Esophagus muscularis mucosa (tissue), 4 donors: ENCODE data around the gene OR2V2. TPM values are rescaled to one million over a fixed set of nuclear protein-coding genes. Genes with fewer than 3 reads are reported as not detected.
"Not testable (repeated sequence)": the region's sequence is repeated elsewhere in the genome, so short reads cannot be mapped to it uniquely, and the experiment has no call there.

Experiments used
- DNase-seq: peaks from one replicate; pipeline ENCODE4 v3.0.0-alpha.2; 2017; ENCODE audit errors: extremely low spot score
- H3K27ac ChIP-seq, 4 donors: fragments of 200-600 bp; sonication (generic); replicated peaks in 1 of 4; 1 replicate in 3 of 4; 2 replicates in 1 of 4; pipeline ENCODE4 v1.5.1; 2016 to 2019; ENCODE audit warnings: mild to moderate bottlenecking in 1 of 4
- H3K27me3 ChIP-seq, 4 donors: fragments of 200-600 bp; sonication (generic); one replicate each; pipeline versions ENCODE4 v1.5.1 to v1.6.0; 2016 to 2019
- H3K36me3 ChIP-seq, 4 donors: fragments of 200-600 bp; sonication (generic); one replicate each; pipeline ENCODE4 v1.5.1; 2016 to 2019
- H3K4me1 ChIP-seq, 4 donors: fragments of 200-600 bp; sonication (generic); one replicate each; pipeline ENCODE4 v1.5.1; 2016 to 2019
- H3K4me3 ChIP-seq, 4 donors: fragments of 200-600 bp; sonication (generic); 1 replicate in 2 of 4; 2 replicates in 2 of 4; pipeline ENCODE4 v1.5.1; 2016 to 2019; ENCODE audit warnings: mild to moderate bottlenecking in 4 of 4, moderate library complexity in 1 of 4
- H3K9me3 ChIP-seq, 4 donors: fragments of 200-600 bp; sonication (generic); 1 replicate in 3 of 4; 2 replicates in 1 of 4; pipeline ENCODE4 v1.5.1; 2016 to 2019
- EP300 ChIP-seq: sonication (generic); formaldehyde crosslinking; IDR thresholded peaks from one replicate; pipeline ENCODE4 v1.6.1; 2017; ENCODE audit warnings: antibody characterized with exemption
- POLR2A ChIP-seq: fragments of 450-650 bp; IDR thresholded peaks from one replicate; pipeline ENCODE4 v1.6.1; 2017; ENCODE audit warnings: antibody characterized with exemption, moderate library complexity, mild to moderate bottlenecking, low read depth
- POLR2AphosphoS5 ChIP-seq, 2 donors: sonication (generic); formaldehyde crosslinking; IDR thresholded peaks; one replicate each; pipeline ENCODE4 v1.6.1; 2017; ENCODE audit warnings: antibody characterized with exemption in 2 of 2
- WGBS: methylation state at CpG from one replicate; pipeline ENCODE4 v1.1.5; 2018; 5-methylcytosine and 5-hydroxymethylcytosine counted together
- intact Hi-C: fragments of 100-400 bp; cut with DNase I; formaldehyde crosslinking; loops from one replicate; pipeline ENCODE4 v1.15.1; 2023
- total RNA-seq, 4 donors: library from RNA; depleted of rRNA; stranded (reverse); fragments of >200 nt; gene quantifications; one replicate each; pipeline versions ENCODE4 v1.1.0 to v1.2.1, GENCODE V29; 2016
- TF ChIP-seq, protein P1 (sequence below), 3 experiments: fragments of 200-600 bp in 2 of 3; fragments of 450-650 bp in 1 of 3; sonication (generic) in 2 of 3; IDR thresholded peaks; one replicate each; pipeline ENCODE4 v1.5.1; 2017 to 2019; ENCODE audit warnings: antibody characterized with exemption in 3 of 3, mild to moderate bottlenecking in 2 of 3, moderate library complexity in 1 of 3

The OR2V2 gene
- total RNA-seq, 4 donors from 2014 or later, result not detected

DNA sequence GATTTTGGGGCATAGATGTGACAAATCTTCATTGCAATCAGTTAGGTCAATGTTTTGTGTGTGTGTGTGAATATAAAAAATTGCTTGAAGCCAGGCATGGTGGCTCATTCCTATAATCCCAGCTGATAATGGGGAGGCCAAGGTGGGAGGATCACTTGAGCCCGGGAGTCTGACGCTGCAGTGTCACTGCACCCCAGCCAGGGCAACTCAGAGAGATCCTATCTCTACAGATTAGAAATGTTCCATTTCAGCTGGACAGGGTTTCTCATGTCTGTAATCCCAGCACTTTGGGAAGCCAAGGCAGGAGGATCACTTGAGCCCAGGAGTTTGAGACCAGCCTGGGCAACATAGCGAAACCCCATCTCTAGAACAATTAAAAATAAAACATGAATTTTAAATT is 11.5 kb downstream of the OR2V2 start:
- intact Hi-C loops, result loop anchor here (5.0 to 10.0 kb wide), 2 partner anchors 292 to 374 kb away; no protein-coding TSS in a partner anchor
- Histone ChIP-seq H3K9me3 (no peaks in the 10 kb centered on the region), H3K36me3 (no peaks in the 10 kb centered on the region), H3K4me1 (peaks cover 7 to 21% (median 19%) of the 10 kb centered on the region in 4 donors), H3K27me3 (peaks cover 0 to 30% (median 0%) of the 10 kb centered on the region in 4 donors), H3K27ac (no peak overlapping the region), H3K4me3 (no peak overlapping the region)
- WGBS, result 91% methylated on average over 3 of the region's 3 CpGs
- TF ChIP-seq EP300 (no peak), POLR2AphosphoS5 (IDR thresholded peaks at IDR 0.05) (no peak)
- no peak for DNase-seq

DNA sequence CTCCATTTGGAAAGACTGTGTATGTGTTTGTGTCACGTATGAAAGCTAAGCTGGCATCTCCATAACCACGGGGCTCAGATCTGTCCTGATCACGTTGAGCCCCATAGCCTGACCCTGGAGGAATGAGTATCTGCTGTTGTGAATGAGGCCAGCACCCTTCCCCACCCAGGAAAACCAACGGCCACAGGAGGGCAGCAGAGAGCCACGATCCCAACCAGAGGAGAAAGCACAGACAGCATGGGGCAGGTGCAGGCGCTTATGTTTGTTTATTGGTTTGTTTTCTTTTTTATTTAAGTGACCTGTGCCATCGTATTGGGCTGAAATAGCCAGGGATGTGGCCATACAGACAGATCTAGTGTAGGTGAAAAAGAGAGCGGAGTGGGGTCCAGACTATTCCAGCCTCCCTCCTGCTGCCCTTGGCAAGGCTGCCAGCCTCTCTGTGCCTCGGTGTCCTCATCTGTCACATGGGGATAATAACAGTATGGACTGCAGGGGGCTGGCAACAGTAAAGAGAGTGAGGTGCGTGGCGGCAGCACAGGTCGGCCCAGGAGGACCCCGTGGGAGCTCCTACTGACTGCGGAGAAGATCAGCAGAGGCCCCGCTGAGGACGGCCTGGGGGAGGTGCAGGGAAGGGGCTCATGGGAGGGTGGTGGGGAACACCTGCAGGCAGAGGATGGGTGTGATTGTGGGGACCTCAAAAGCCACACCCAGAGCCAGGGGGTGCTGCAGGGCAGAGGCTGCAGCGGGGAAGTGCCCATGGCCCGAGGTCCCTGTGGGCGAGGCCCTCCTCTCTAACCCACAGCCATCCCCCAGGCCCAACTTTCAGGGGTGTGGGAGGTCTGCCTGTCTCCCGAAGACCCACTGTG is 12.1 kb downstream of the OR2V2 start:
- Histone ChIP-seq H3K27ac (peak overlapping the region; percentile 65 to 83 (median 76)), H3K4me3 (no peak overlapping the region), H3K4me1 (peaks cover 7 to 21% (median 19%) of the 10 kb centered on the region in 4 donors), H3K36me3 (no peaks in the 10 kb centered on the region), H3K27me3 (peaks cover 0 to 35% (median 4%) of the 10 kb centered on the region in 4 donors), H3K9me3 (no peaks in the 10 kb centered on the region)
- intact Hi-C loops, result loop anchor here (5.0 to 10.0 kb wide), 2 partner anchors 292 to 375 kb away; no protein-coding TSS in a partner anchor
- DNase-seq, result peak; percentile 96
- TF ChIP-seq, protein P1, sequence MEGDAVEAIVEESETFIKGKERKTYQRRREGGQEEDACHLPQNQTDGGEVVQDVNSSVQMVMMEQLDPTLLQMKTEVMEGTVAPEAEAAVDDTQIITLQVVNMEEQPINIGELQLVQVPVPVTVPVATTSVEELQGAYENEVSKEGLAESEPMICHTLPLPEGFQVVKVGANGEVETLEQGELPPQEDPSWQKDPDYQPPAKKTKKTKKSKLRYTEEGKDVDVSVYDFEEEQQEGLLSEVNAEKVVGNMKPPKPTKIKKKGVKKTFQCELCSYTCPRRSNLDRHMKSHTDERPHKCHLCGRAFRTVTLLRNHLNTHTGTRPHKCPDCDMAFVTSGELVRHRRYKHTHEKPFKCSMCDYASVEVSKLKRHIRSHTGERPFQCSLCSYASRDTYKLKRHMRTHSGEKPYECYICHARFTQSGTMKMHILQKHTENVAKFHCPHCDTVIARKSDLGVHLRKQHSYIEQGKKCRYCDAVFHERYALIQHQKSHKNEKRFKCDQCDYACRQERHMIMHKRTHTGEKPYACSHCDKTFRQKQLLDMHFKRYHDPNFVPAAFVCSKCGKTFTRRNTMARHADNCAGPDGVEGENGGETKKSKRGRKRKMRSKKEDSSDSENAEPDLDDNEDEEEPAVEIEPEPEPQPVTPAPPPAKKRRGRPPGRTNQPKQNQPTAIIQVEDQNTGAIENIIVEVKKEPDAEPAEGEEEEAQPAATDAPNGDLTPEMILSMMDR (IDR thresholded peaks at IDR 0.05), result peak; percentile 82 to 88 (median 83)
- TF ChIP-seq POLR2AphosphoS5 (IDR thresholded peaks at IDR 0.05) (peak in 1 of 2 donors; percentile 60), POLR2A (no peak)
- WGBS, result 58% methylated on average over 20 of the region's 20 CpGs

DNA sequence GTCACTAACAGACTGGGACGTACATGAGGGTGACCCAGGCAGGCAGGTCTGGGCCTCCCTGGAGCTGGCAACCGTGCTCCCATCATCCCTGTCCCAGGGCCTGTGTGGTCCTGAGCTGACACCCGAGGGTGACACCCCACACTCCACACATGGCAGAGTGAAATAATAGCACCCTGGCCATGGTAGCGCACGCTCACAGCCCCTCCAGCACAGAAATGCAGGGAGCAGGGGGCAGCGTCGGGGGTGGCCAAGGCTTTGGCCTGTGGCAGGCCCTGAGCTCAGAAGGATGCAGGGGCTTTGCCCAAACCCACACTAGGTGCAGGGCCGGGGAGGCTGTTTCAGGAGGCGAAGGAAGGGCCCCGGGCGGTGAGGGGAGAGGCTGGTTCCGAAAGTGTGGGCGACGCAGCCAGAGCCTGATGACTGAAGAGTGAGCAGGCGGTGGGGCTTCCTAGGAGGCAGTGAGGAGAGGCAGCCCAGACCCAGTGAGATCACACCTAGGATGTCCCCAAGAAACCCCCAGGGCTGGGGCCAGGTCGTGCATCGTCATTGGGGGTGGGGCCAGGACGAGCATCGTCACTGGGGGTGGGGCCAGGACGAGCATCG is 12.9 kb downstream of the OR2V2 start:
- no peaks in the 10 kb centered on the region for H3K9me3 ChIP-seq
- 61% methylated on average over 19 of the region's 21 CpGs for WGBS
- peaks cover 0 to 39% (median 7%) of the 10 kb centered on the region in 4 donors for H3K27me3 ChIP-seq
- peaks cover 7 to 21% (median 19%) of the 10 kb centered on the region in 4 donors for H3K4me1 ChIP-seq
- TF ChIP-seq POLR2AphosphoS5 (IDR thresholded peaks at IDR 0.05) (peak in 1 of 2 donors; percentile 70), POLR2A (no peak)
- peak overlapping the region; percentile 65 to 83 (median 76) for H3K27ac ChIP-seq
- no peaks in the 10 kb centered on the region for H3K36me3 ChIP-seq
- intact Hi-C loops, result no loop called here
- no peak for DNase-seq
- H3K4me3 ChIP-seq, result peak overlapping the region; percentile 26 to 52 (median 41)

DNA sequence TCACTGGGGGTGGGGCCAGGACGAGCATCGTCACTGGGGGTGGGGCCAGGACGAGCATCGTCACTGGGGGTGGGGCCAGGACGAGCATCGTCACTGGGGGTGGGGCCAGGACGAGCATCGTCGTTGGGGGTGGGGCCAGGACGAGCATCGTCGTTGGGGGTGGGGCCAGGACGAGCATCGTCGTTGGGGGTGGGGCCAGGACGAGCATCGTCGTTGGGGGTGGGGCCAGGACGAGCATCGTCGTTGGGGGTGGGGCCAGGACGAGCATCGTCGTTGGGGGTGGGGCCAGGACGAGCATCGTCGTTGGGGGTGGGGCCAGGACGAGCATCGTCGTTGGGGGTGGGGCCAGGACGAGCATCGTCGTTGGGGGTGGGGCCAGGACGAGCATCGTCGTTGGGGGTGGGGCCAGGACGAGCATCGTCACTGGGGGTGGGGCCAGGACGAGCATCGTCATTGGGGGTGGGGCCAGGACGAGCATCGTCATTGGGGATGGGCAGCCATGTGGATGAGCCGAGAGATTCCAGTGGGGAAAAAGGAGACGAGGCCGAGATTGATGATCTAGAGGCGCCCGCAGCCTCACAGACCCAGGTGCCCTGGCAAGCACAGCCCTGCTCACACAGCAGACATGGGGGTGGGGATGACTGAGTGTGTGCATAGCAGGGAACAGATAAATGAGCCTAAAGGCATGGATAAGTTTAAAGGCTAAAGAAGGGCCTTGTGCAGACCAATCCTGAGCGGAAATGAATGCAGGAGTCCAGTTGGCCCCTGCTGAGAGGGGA is 13.6 kb downstream of the OR2V2 start:
- peak overlapping the region in 3 of 4 donors; percentile 39 to 52 (median 43) for H3K4me3 ChIP-seq
- DNase-seq, H3K36me3 ChIP-seq, H3K9me3 ChIP-seq, intact Hi-C loops: not testable (repeated sequence)
- H3K27ac ChIP-seq, result peak overlapping the region in 3 of 4 donors; percentile 64 to 83 (median 65)
- WGBS, result 15% methylated on average over 15 of the region's 48 CpGs
- H3K4me1 ChIP-seq, result peaks cover 7 to 21% (median 19%) of the 10 kb centered on the region in 4 donors
- H3K27me3 ChIP-seq, result peaks cover 0 to 43% (median 7%) of the 10 kb centered on the region in 4 donors

DNA sequence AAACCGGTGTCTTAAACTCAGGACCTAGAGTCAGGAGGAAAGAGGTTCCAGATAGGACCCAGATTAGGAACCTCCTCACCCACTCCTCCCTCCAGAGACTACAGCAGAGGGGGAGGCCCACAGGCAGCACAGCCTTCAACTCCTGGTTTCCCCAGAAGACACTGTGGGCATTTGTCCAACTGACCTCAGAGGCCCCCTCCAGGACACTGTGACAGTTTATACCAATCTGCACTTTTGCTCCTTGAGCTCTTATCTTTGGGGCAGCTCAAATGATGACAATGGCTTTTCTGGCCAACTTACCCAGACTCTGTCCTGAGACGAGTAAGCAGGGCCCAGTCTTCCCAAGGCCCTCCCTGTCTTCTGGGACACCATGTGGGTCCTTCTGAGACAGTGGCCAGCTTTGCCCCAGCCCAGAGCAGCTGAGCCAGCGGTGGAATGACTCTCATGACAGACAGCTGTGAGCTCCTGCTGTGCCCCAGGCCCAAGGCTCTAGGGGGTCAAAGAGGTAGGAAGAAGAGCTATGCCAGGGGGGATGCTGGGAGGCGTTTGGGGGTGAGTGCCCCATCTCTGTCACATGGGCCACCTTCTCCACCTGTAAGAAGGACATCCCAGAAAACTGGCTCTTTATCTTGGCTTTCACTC is 14.3 kb downstream of the OR2V2 start:
- H3K9me3 ChIP-seq, result no peaks in the 10 kb centered on the region
- intact Hi-C loops, result no loop called here

More for the DNA sequence above, 14.3 kb downstream of the OR2V2 start:
- WGBS, result 58% methylated on average over 1 of the region's 4 CpGs
- no peak for DNase-seq
- TF ChIP-seq POLR2A (no peak), EP300 (no peak), POLR2AphosphoS5 (IDR thresholded peaks at IDR 0.05) (no peak)
- TF ChIP-seq, protein P1 (IDR thresholded peaks at IDR 0.05), result no peak
- Histone ChIP-seq H3K36me3 (no peaks in the 10 kb centered on the region), H3K4me3 (no peak overlapping the region), H3K27ac (peak overlapping the region in 3 of 4 donors; percentile 47 to 64 (median 53)), H3K27me3 (peaks cover 0 to 50% (median 7%) of the 10 kb centered on the region in 4 donors), H3K4me1 (peaks cover 7 to 21% (median 19%) of the 10 kb centered on the region in 4 donors)
